Eye (tissue), 1 donor: ENCODE measurements around the gene WDR36.
A peak's percentile ranks its signal among the peaks of the same experiment; 100 is the strongest.
"Not testable (repeated sequence)": the region's sequence is repeated elsewhere in the genome, so short reads cannot be mapped to it uniquely, and the experiment has no call there.

Experiments
- DNase-seq: peaks from one replicate; pipeline ENCODE4 v3.0.0-alpha.2; 2015

Gene WDR36

GRCh38 chr5:111141471-111141870 is 49.3 kb downstream of the WDR36 start:
- not testable (repeated sequence) for DNase-seq

GRCh38 chr5:111142932-111143331 is 50.8 kb downstream of the WDR36 start:
- DNase-seq: no peak

GRCh38 chr5:111143910-111144309 is 51.8 kb downstream of the WDR36 start:
- peak; percentile 44 for DNase-seq

- DNase-seq: no peak
Observed at GRCh38 chr5:111144352-111144930, 52.3 kb downstream of the WDR36 start.

GRCh38 chr5:111146053-111146452 is 53.9 kb downstream of the WDR36 start:
- no peak for DNase-seq

- no peak for DNase-seq
Observed at GRCh38 chr5:111147502-111147901, 55.4 kb downstream of the WDR36 start.

GRCh38 chr5:111151998-111152397 is 59.9 kb downstream of the WDR36 start:
- no peak for DNase-seq

- DNase-seq: no peak
Observed at GRCh38 chr5:111153483-111153882, 61.3 kb downstream of the WDR36 start.

- no peak for DNase-seq
Observed at GRCh38 chr5:111153945-111154344, 61.8 kb downstream of the WDR36 start.

GRCh38 chr5:111158105-111158744 is 66.1 kb downstream of the WDR36 start:
- peak; percentile 96 for DNase-seq

- DNase-seq: peak; percentile 4
Observed at GRCh38 chr5:111159845-111160244, 67.7 kb downstream of the WDR36 start.

GRCh38 chr5:111163000-111163399 is 70.9 kb downstream of the WDR36 start:
- no peak for DNase-seq

GRCh38 chr5:111165058-111165457 is 72.9 kb downstream of the WDR36 start:
- DNase-seq: no peak

GRCh38 chr5:111167551-111167950 is 75.4 kb downstream of the WDR36 start:
- no peak for DNase-seq

- no peak for DNase-seq
Observed at GRCh38 chr5:111168608-111169007, 76.5 kb downstream of the WDR36 start.

GRCh38 chr5:111169269-111169668 is 77.1 kb downstream of the WDR36 start:
- DNase-seq: no peak

GRCh38 chr5:111170279-111170678 is 78.1 kb downstream of the WDR36 start:
- DNase-seq: no peak

- no peak for DNase-seq
Observed at GRCh38 chr5:111172504-111172903, 80.4 kb downstream of the WDR36 start.

GRCh38 chr5:111173476-111173875 is 81.3 kb downstream of the WDR36 start:
- DNase-seq: no peak
